Measurements from ENCODE around the gene RTRAF. TPM values are rescaled to one million over a fixed set of nuclear protein-coding genes. Genes with fewer than 3 reads are reported as not detected.

RTRAF gene
- total and polyA plus RNA-seq, 10 of the 15 experiments (the other 5 are each of a cell fraction or from before 2014, with no cell fraction given), result 248 to 540 (median 368) TPM

GRCh38 chr14:51969852-51970540 lies 19.4 kb upstream of the RTRAF start:
- ATAC-seq, result no peak
- H3K4me3 ChIP-seq, result no peak overlapping the region
- H3K9me3 ChIP-seq (replicated peaks; ENCODE audit: control insufficient read depth, insufficient read depth, low read length), result no peaks in the 10 kb centered on the region
- WGBS (ENCODE audit: insufficient coverage, insufficient replicate concordance, low lambda C conversion rate, missing lambda C conversion rate), result 48% methylated on average over 6 of the region's 6 CpGs
- no peaks in the 10 kb centered on the region for H3K27me3 ChIP-seq (replicated peaks in 1 of 2; ENCODE audit: control insufficient read depth in 2 of 2, insufficient read depth in 2 of 2, low read length in 1 of 2)
- ChIA-PET RAD21 (ENCODE audit: unreplicated experiment) (interaction anchor here (1.4 kb wide), 1 partner anchor 9 kb away, joined by 9 read pairs; no protein-coding TSS in a partner anchor), CTCF (interaction anchor here (1.3 to 4.6 kb wide), 4 partner anchors 9 to 18 kb away, joined by 3 to 30 read pairs (median 4); no protein-coding TSS in a partner anchor), POLR2A (interaction anchor here (0.9 to 1.3 kb wide), 2 partner anchors 109 to 151 kb away, joined by 3 read pairs; partner anchors contain the start of gene GNG2), SMC1A (ENCODE audit: uncharacterized antibody, unreplicated experiment) (interaction anchor here (1.5 to 1.7 kb wide), 2 partner anchors 9 to 89 kb away, joined by 3 to 6 read pairs; no protein-coding TSS in a partner anchor)
- TF ChIP-seq NBN (IDR thresholded peaks at IDR 0.05), result no peak
- TF ChIP-seq NR2C1 (IDR thresholded peaks at IDR 0.05), result no peak
- no peak for TF ChIP-seq TCF12 (IDR thresholded peaks at IDR 0.05; ENCODE audit: low read depth, low read length)
- TF ChIP-seq POLR2A (IDR thresholded peaks at IDR 0.05; ENCODE audit: low read depth, low read length), result no peak
- no peak for TF ChIP-seq ZNF24 (IDR thresholded peaks at IDR 0.05)
- TF ChIP-seq STAT3 (IDR thresholded peaks at IDR 0.05; ENCODE audit: low read depth, low read length), result no peak
- no peak for TF ChIP-seq ATF7 (IDR thresholded peaks at IDR 0.05; ENCODE audit: low read depth)
- no peak for TF ChIP-seq POLR2AphosphoS5 (IDR thresholded peaks at IDR 0.05; ENCODE audit: low read length)
- no peak for TF ChIP-seq EED (IDR thresholded peaks at IDR 0.05; ENCODE audit: low read depth)
- TF ChIP-seq CHD2 (IDR thresholded peaks at IDR 0.05; ENCODE audit: borderline replicate concordance, low read depth, low read length), result no peak
- no peak for TF ChIP-seq PRDM15 (CRISPR knock-in tag; IDR thresholded peaks at IDR 0.05)
- H3K27ac ChIP-seq (ENCODE audit: control insufficient read depth, insufficient read depth), result no peak overlapping the region
- H3K4me2 ChIP-seq (ENCODE audit: control insufficient read depth, insufficient read depth), result no peak overlapping the region
- FAIRE-seq, result no peak
- DNase-seq (ENCODE audit: low read depth, low spot score), result no peak
- H3K79me2 ChIP-seq (ENCODE audit: control insufficient read depth, insufficient read depth, low read length), result no peaks in the 10 kb centered on the region
- H3K4me1 ChIP-seq (ENCODE audit: control insufficient read depth, insufficient read depth, low read length), result no peaks in the 10 kb centered on the region
- no peak overlapping the region for H3K9ac ChIP-seq (ENCODE audit: control insufficient read depth, insufficient read depth, low read length)
- intact Hi-C loops (cut with micrococcal nuclease; ENCODE audit: unreplicated experiment) (no loop called here), in situ Hi-C loops (cut with MboI) (no loop called here)
- H3K36me3 ChIP-seq (ENCODE audit: control insufficient read depth in 2 of 2, insufficient read depth in 2 of 2, low read length in 1 of 2), result peaks cover 0 to 3% of the 10 kb centered on the region in 2 experiments; a peak in 1 of 4 replicates
- no TSS peak for BruUV-seq (replicated peaks)
- H2AFZ ChIP-seq (ENCODE audit: control insufficient read depth, low read depth, low read length), result no peak overlapping the region
- no peaks in the 10 kb centered on the region; the same call in 1 of the 2 replicates for H4K20me1 ChIP-seq (ENCODE audit: control insufficient read depth, insufficient read depth)
